ENCODE data around the gene RCAN2. TPM values are rescaled to one million over a fixed set of nuclear protein-coding genes. Genes with fewer than 3 reads are reported as not detected.

RCAN2 gene
- total RNA-seq, 2 donors from 2014 or later = 3.6 to 7.0 TPM

- H3K4me1 ChIP-seq = peaks cover 4% of the 10 kb centered on the region
- intact Hi-C loops (cut with DNase I) = no loop called here
- H3K36me3 ChIP-seq = no peaks in the 10 kb centered on the region
- no peak for TF ChIP-seq CTCF (IDR thresholded peaks at IDR 0.05)
- DNase-seq = no peak
- no peak overlapping the region for H3K4me3 ChIP-seq
- H3K9me3 ChIP-seq = no peaks in the 10 kb centered on the region
- no peaks in the 10 kb centered on the region for H3K27me3 ChIP-seq
- H3K9ac ChIP-seq (ENCODE audit: low read depth in 2 of 2, low read length in 2 of 2) = no peak overlapping the region
- no peak overlapping the region for H3K27ac ChIP-seq
These were observed 239.5 kb downstream of the RCAN2 start for GRCh38 chr6:46251583-46252339.

GRCh38 chr6:46248143-46248542 lies 243.1 kb downstream of the RCAN2 start:
- Histone ChIP-seq H3K9me3 (no peaks in the 10 kb centered on the region), H3K27me3 (no peaks in the 10 kb centered on the region), H3K4me1 (no peaks in the 10 kb centered on the region), H3K9ac (ENCODE audit: low read depth in 2 of 2, low read length in 2 of 2) (no peak overlapping the region), H3K36me3 (no peaks in the 10 kb centered on the region), H3K4me3 (no peak overlapping the region), H3K27ac (no peak overlapping the region)
- no peak for DNase-seq
- TF ChIP-seq CTCF (IDR thresholded peaks at IDR 0.05) = no peak
- intact Hi-C loops (cut with DNase I) = no loop called here

- Histone ChIP-seq H3K27me3 (no peaks in the 10 kb centered on the region), H3K27ac (no peak overlapping the region), H3K4me1 (no peaks in the 10 kb centered on the region), H3K4me3 (no peak overlapping the region), H3K36me3 (no peaks in the 10 kb centered on the region), H3K9me3 (no peaks in the 10 kb centered on the region), H3K9ac (ENCODE audit: low read depth in 2 of 2, low read length in 2 of 2) (no peak overlapping the region)
- no peak for DNase-seq
- TF ChIP-seq CTCF (IDR thresholded peaks at IDR 0.05) = no peak
- intact Hi-C loops (cut with DNase I) = no loop called here
These were observed 244.5 kb downstream of the RCAN2 start for GRCh38 chr6:46246727-46247126.

GRCh38 chr6:46246081-46246480 lies 245.2 kb downstream of the RCAN2 start:
- DNase-seq = no peak
- Histone ChIP-seq H3K36me3 (no peaks in the 10 kb centered on the region), H3K4me3 (no peak overlapping the region), H3K9ac (ENCODE audit: low read depth in 2 of 2, low read length in 2 of 2) (no peak overlapping the region), H3K4me1 (no peaks in the 10 kb centered on the region), H3K27me3 (no peaks in the 10 kb centered on the region), H3K27ac (no peak overlapping the region), H3K9me3 (no peaks in the 10 kb centered on the region)
- no peak for TF ChIP-seq CTCF (IDR thresholded peaks at IDR 0.05)
- intact Hi-C loops (cut with DNase I) = no loop called here

GRCh38 chr6:46244670-46245069 lies 246.6 kb downstream of the RCAN2 start:
- Histone ChIP-seq H3K4me1 (no peaks in the 10 kb centered on the region), H3K9me3 (no peaks in the 10 kb centered on the region), H3K27me3 (no peaks in the 10 kb centered on the region), H3K4me3 (no peak overlapping the region), H3K36me3 (no peaks in the 10 kb centered on the region), H3K27ac (no peak overlapping the region), H3K9ac (ENCODE audit: low read depth in 2 of 2, low read length in 2 of 2) (no peak overlapping the region)
- intact Hi-C loops (cut with DNase I) = no loop called here
- TF ChIP-seq CTCF (IDR thresholded peaks at IDR 0.05) = no peak
- DNase-seq = no peak
